ENCODE measurements around the gene SND1.

SND1 gene

GRCh38 chr7:127708201-127708600 lies 56.2 kb downstream of the SND1 start:
- POLR2A ChIA-PET = interaction anchor here (0.5 kb wide), 1 partner anchor 502 kb away, joined by 3 read pairs; no protein-coding TSS in a partner anchor

GRCh38 chr7:127708788-127709187 lies 56.8 kb downstream of the SND1 start:
- Histone ChIP-seq H3K4me1 (ENCODE audit: control insufficient read depth, insufficient read depth, low read length) (no peaks in the 10 kb centered on the region), H3K9me3 (ENCODE audit: control insufficient read depth, insufficient read depth, low read depth, low read length) (no peaks in the 10 kb centered on the region), H3K4me3 (ENCODE audit: low read depth, low read length) (no peak overlapping the region), H3K36me3 (ENCODE audit: control insufficient read depth in 2 of 2, insufficient read depth in 1 of 2, low read length in 2 of 2) (peaks cover 14 to 83% of the 10 kb centered on the region in 2 experiments), H3K27ac (ENCODE audit: extremely low read depth, low read depth, low read length) (no peak overlapping the region)
- CTCF ChIA-PET = interaction anchor here (0.6 to 7.9 kb wide), 45 partner anchors 9 to 904 kb away, joined by 3 to 148 read pairs (median 4); partner anchors contain the start of gene ARF5
- no peak for TF ChIP-seq REST (tag by site-specific recombination; IDR thresholded peaks at IDR 0.05)
- TF ChIP-seq ZNF654 (tag by site-specific recombination; IDR thresholded peaks at IDR 0.05; ENCODE audit: low read depth) = peak; percentile 91
- peak; percentile 54; the same call in 1 of the 2 replicates for TF ChIP-seq ZNF2 (tag by site-specific recombination; IDR thresholded peaks at IDR 0.05)
- TF ChIP-seq PRDM1 (tag by site-specific recombination; IDR thresholded peaks at IDR 0.05) = no peak
- TF ChIP-seq KLF10 (tag by site-specific recombination; IDR thresholded peaks at IDR 0.05) = no peak
- peak; percentile 66 for TF ChIP-seq SCRT2 (tag by site-specific recombination; IDR thresholded peaks at IDR 0.05)
- TF ChIP-seq CTCF (tag by site-specific recombination; IDR thresholded peaks at IDR 0.05) = peak; percentile 71
- no peak for TF ChIP-seq ZNF510 (tag by site-specific recombination; IDR thresholded peaks at IDR 0.05; ENCODE audit: insufficient replicate concordance)
- no peak for TF ChIP-seq SP3 (tag by site-specific recombination; IDR thresholded peaks at IDR 0.05)
- no peak for TF ChIP-seq ZNF830 (tag by site-specific recombination; IDR thresholded peaks at IDR 0.05; ENCODE audit: low read depth)
- TF ChIP-seq YY2 (tag by site-specific recombination; IDR thresholded peaks at IDR 0.05) = no peak
- peak; percentile 78; the same call in 1 of the 2 replicates for TF ChIP-seq ZNF660 (tag by site-specific recombination; IDR thresholded peaks at IDR 0.05)
- TF ChIP-seq ZBTB20 (tag by site-specific recombination; IDR thresholded peaks at IDR 0.05) = no peak
- TF ChIP-seq ZNF362 (tag by site-specific recombination; IDR thresholded peaks at IDR 0.05) = no peak
- TF ChIP-seq ZSCAN30 (tag by site-specific recombination; IDR thresholded peaks at IDR 0.05) = no peak; the same call in 1 of the 2 replicates
- TF ChIP-seq ZNF692 (tag by site-specific recombination; IDR thresholded peaks at IDR 0.05) = no peak
- POLR2A ChIA-PET = no interaction called here

More at GRCh38 chr7:127708201-127708600, 56.2 kb downstream of the SND1 start:
- CTCF ChIA-PET = interaction anchor here (0.6 to 7.9 kb wide), 48 partner anchors 8 to 904 kb away, joined by 3 to 148 read pairs (median 4); partner anchors contain the start of gene ARF5
- TF ChIP-seq ZNF366 (tag by site-specific recombination; conservative IDR thresholded peaks at IDR 0.05) (peak; percentile 65), ZBTB21 (tag by site-specific recombination; IDR thresholded peaks at IDR 0.05) (no peak), ZNF549 (tag by site-specific recombination; IDR thresholded peaks at IDR 0.05) (no peak), ZNF660 (tag by site-specific recombination; IDR thresholded peaks at IDR 0.05) (no peak), ZBTB1 (tag by site-specific recombination; IDR thresholded peaks at IDR 0.05) (no peak), WT1 (tag by site-specific recombination; IDR thresholded peaks at IDR 0.05) (no peak)
- H3K36me3 ChIP-seq (ENCODE audit: control insufficient read depth in 2 of 2, insufficient read depth in 1 of 2, low read length in 2 of 2) = peaks cover 14 to 85% of the 10 kb centered on the region in 2 experiments
- H3K27ac ChIP-seq (ENCODE audit: extremely low read depth, low read depth, low read length) = no peak overlapping the region
- no peaks in the 10 kb centered on the region for H3K4me1 ChIP-seq (ENCODE audit: control insufficient read depth, insufficient read depth, low read length)
- no peaks in the 10 kb centered on the region for H3K9me3 ChIP-seq (ENCODE audit: control insufficient read depth, insufficient read depth, low read depth, low read length)
- H3K4me3 ChIP-seq (ENCODE audit: low read depth, low read length) = no peak overlapping the region
